Stimulated activated naive CD8-positive, alpha-beta T cell treated with anti-CD3 and anti-CD28 coated beads, Interleukin-15, amount 100 ng/mL, for 72 hours (primary cell): Measurements from ENCODE around the gene KLHL29.
"Not testable (repeated sequence)": the region's sequence is repeated elsewhere in the genome, so short reads cannot be mapped to it uniquely, and the experiment has no call there.

ENCODE experiments used
- ATAC-seq: fragments of 150-1000 bp; cut with Tn5 transposase; 2 replicates; pipeline ENCODE4 v1.10.0; 2021; ENCODE audit warnings: mild to moderate bottlenecking, moderate library complexity
- DNase-seq, 2 donors: peaks; one replicate each; pipeline ENCODE4 v3.0.0; 2021 to 2022
- H3K27ac Mint-ChIP-seq, 2 donors: one replicate each; pipeline ENCODE4 v1.8.0; 2022; ENCODE audit warnings: mild to moderate bottlenecking in 2 of 2, mixed read lengths in 2 of 2, moderate library complexity in 2 of 2
- H3K27me3 Mint-ChIP-seq: one replicate; pipeline ENCODE4 v1.8.0; 2022; ENCODE audit warnings: mixed read lengths
- H3K4me1 Mint-ChIP-seq: one replicate; pipeline ENCODE4 v1.8.0; 2022; ENCODE audit warnings: mild to moderate bottlenecking, mixed read lengths
- H3K4me3 Mint-ChIP-seq, 2 donors: one replicate each; pipeline ENCODE4 v1.8.0; 2022; ENCODE audit warnings: mild to moderate bottlenecking in 2 of 2, mixed read lengths in 2 of 2, moderate library complexity in 1 of 2
- H3K9me3 Mint-ChIP-seq, 2 donors: one replicate each; pipeline ENCODE4 v1.8.0; 2022; ENCODE audit warnings: mixed read lengths in 2 of 2

Gene KLHL29

GRCh38 chr2:23384551-23385343 lies at the start of gene KLHL29:
TSS of gene KLHL29 (plus strand) at chr2:23385179. CDS start at chr2:23562197, 177,018 bp downstream.
- H3K9me3 Mint-ChIP-seq: no peaks in the 10 kb centered on the region

GRCh38 chr2:23335550-23335949 lies 49.4 kb upstream of the KLHL29 start:
- no peak for DNase-seq
- Mint-ChIP-seq H3K27me3 (peaks cover 41% of the 10 kb centered on the region), H3K27ac (no peak overlapping the region), H3K4me3 (no peak overlapping the region), H3K4me1 (no peaks in the 10 kb centered on the region), H3K9me3 (peaks cover 0 to 6% of the 10 kb centered on the region in 2 donors)
- ATAC-seq: no peak

More at GRCh38 chr2:23384551-23385343, at the start of gene KLHL29:
- peak; percentile 68 for ATAC-seq
- peak; percentile 70 to 75 for DNase-seq
- Mint-ChIP-seq H3K4me3 (peak within 1 kb of the TSS; percentile 84 to 90), H3K27me3 (peaks cover 67% of the 10 kb centered on the region), H3K27ac (no peak within 1 kb of the TSS), H3K4me1 (peaks cover 34% of the 10 kb centered on the region)

GRCh38 chr2:23342075-23342474 lies 42.9 kb upstream of the KLHL29 start:
- no peak overlapping the region for H3K4me3 Mint-ChIP-seq
- no peaks in the 10 kb centered on the region for H3K4me1 Mint-ChIP-seq
- H3K27ac Mint-ChIP-seq: no peak overlapping the region
- H3K9me3 Mint-ChIP-seq: peaks cover 0 to 8% of the 10 kb centered on the region in 2 donors
- ATAC-seq: no peak
- DNase-seq: no peak
- H3K27me3 Mint-ChIP-seq: peaks cover 33% of the 10 kb centered on the region

- Mint-ChIP-seq H3K9me3 (no peaks in the 10 kb centered on the region), H3K4me1 (no peaks in the 10 kb centered on the region), H3K27ac (no peak overlapping the region), H3K4me3 (no peak overlapping the region), H3K27me3 (peaks cover 28% of the 10 kb centered on the region)
- DNase-seq (no peak), ATAC-seq (no peak)
Observed at GRCh38 chr2:23346029-23346428, 39.0 kb upstream of the KLHL29 start.

GRCh38 chr2:23346781-23347180 lies 38.2 kb upstream of the KLHL29 start:
- Mint-ChIP-seq H3K27me3 (peaks cover 28% of the 10 kb centered on the region), H3K4me1 (no peaks in the 10 kb centered on the region), H3K4me3 (no peak overlapping the region), H3K9me3 (no peaks in the 10 kb centered on the region), H3K27ac (no peak overlapping the region)
- DNase-seq (no peak), ATAC-seq (no peak)

GRCh38 chr2:23347471-23348092 lies 37.4 kb upstream of the KLHL29 start:
- no peak for ATAC-seq

GRCh38 chr2:23348093-23348481 lies 36.9 kb upstream of the KLHL29 start:
- H3K27me3 Mint-ChIP-seq: peaks cover 39% of the 10 kb centered on the region
- H3K9me3 Mint-ChIP-seq, H3K4me3 Mint-ChIP-seq, DNase-seq, H3K27ac Mint-ChIP-seq, H3K4me1 Mint-ChIP-seq, ATAC-seq: not testable (repeated sequence)

More at GRCh38 chr2:23347471-23348092, 37.4 kb upstream of the KLHL29 start:
- Mint-ChIP-seq H3K4me3 (no peak overlapping the region), H3K4me1 (no peaks in the 10 kb centered on the region), H3K9me3 (no peaks in the 10 kb centered on the region), H3K27ac (no peak overlapping the region), H3K27me3 (peaks cover 35% of the 10 kb centered on the region)
- DNase-seq: no peak

GRCh38 chr2:23349508-23349907 lies 35.5 kb upstream of the KLHL29 start:
- ATAC-seq (no peak), DNase-seq (no peak)
- Mint-ChIP-seq H3K27ac (no peak overlapping the region), H3K4me3 (no peak overlapping the region), H3K27me3 (peaks cover 53% of the 10 kb centered on the region), H3K4me1 (no peaks in the 10 kb centered on the region), H3K9me3 (no peaks in the 10 kb centered on the region)

- Mint-ChIP-seq H3K27ac (no peak overlapping the region), H3K27me3 (peaks cover 53% of the 10 kb centered on the region), H3K9me3 (no peaks in the 10 kb centered on the region), H3K4me3 (no peak overlapping the region), H3K4me1 (no peaks in the 10 kb centered on the region)
- ATAC-seq (no peak), DNase-seq (no peak)
Observed at GRCh38 chr2:23350041-23350791, 34.8 kb upstream of the KLHL29 start.

GRCh38 chr2:23350792-23351355 lies 34.1 kb upstream of the KLHL29 start:
- ATAC-seq: no peak
- no peak overlapping the region for H3K4me3 Mint-ChIP-seq
- no peak for DNase-seq
- H3K27ac Mint-ChIP-seq: no peak overlapping the region
- peaks cover 54% of the 10 kb centered on the region for H3K27me3 Mint-ChIP-seq
- H3K9me3 Mint-ChIP-seq: no peaks in the 10 kb centered on the region
- no peaks in the 10 kb centered on the region for H3K4me1 Mint-ChIP-seq

- Mint-ChIP-seq H3K27me3 (peaks cover 55% of the 10 kb centered on the region), H3K27ac (no peak overlapping the region), H3K9me3 (no peaks in the 10 kb centered on the region), H3K4me1 (no peaks in the 10 kb centered on the region), H3K4me3 (no peak overlapping the region)
- peak; percentile 56 to 68 for DNase-seq
- peak; percentile 91 for ATAC-seq
Observed at GRCh38 chr2:23351388-23352141, 33.4 kb upstream of the KLHL29 start.

- no peak for ATAC-seq
Observed at GRCh38 chr2:23354554-23354953, 30.4 kb upstream of the KLHL29 start.

GRCh38 chr2:23355001-23355400 lies 30.0 kb upstream of the KLHL29 start:
- H3K4me1 Mint-ChIP-seq: no peaks in the 10 kb centered on the region
- no peak for DNase-seq
- H3K27ac Mint-ChIP-seq: no peak overlapping the region
- no peak overlapping the region for H3K4me3 Mint-ChIP-seq
- peaks cover 46% of the 10 kb centered on the region for H3K27me3 Mint-ChIP-seq
- ATAC-seq: no peak
- no peaks in the 10 kb centered on the region for H3K9me3 Mint-ChIP-seq

More at GRCh38 chr2:23354554-23354953, 30.4 kb upstream of the KLHL29 start:
- H3K27me3 Mint-ChIP-seq: peaks cover 44% of the 10 kb centered on the region
- H3K27ac Mint-ChIP-seq: no peak overlapping the region
- no peak for DNase-seq
- H3K4me1 Mint-ChIP-seq: no peaks in the 10 kb centered on the region
- H3K9me3 Mint-ChIP-seq: no peaks in the 10 kb centered on the region
- no peak overlapping the region for H3K4me3 Mint-ChIP-seq

GRCh38 chr2:23356711-23357110 lies 28.3 kb upstream of the KLHL29 start:
- Mint-ChIP-seq H3K9me3 (no peaks in the 10 kb centered on the region), H3K4me1 (no peaks in the 10 kb centered on the region), H3K27me3 (peaks cover 63% of the 10 kb centered on the region), H3K27ac (no peak overlapping the region), H3K4me3 (no peak overlapping the region)
- no peak for ATAC-seq
- no peak for DNase-seq
